ENCODE data around the gene UVSSA.
"Not testable (repeated sequence)": the region's sequence is repeated elsewhere in the genome, so short reads cannot be mapped to it uniquely, and the experiment has no call there.

Gene UVSSA

DNA sequence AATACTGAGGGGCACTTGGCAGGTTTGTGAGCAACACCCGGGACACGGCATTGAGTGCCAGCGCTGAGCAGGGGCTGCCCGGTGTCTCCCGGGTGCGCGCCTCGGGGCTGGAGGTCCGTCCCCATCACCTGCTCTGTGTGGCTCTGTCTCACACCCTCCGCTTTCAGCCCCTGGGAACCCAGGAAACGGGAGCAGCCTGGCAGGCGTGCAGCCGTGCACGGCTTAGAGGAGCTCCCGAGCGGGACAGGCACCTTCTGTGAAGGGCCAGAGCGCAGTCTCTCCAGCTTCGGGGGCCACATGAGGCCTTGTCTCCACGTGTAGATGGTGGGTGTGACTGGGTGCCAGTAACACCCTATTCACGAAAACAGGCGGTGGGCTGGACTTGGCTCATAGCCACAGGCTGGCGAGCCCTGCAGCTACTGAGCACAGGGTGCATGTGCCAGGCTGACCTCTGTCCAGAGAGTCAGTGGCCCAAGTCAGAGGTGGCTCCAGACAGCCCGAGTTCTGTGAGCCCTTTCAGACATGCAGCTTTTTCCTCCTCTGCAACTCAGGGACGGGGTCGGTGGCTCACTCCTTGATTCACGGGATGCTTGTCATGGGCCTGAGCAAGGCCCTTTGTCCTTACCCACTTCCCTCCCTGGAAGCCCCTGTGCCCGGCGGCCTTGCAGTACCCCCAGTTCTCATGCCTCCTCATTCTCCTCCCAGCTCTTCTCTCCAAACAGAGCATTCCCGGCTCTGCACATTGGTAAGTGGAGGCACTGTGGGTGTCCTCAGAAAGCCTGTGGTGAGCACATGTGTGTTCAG, 23.5 kb downstream of the UVSSA start:
- TF ChIP-seq, protein P1, sequence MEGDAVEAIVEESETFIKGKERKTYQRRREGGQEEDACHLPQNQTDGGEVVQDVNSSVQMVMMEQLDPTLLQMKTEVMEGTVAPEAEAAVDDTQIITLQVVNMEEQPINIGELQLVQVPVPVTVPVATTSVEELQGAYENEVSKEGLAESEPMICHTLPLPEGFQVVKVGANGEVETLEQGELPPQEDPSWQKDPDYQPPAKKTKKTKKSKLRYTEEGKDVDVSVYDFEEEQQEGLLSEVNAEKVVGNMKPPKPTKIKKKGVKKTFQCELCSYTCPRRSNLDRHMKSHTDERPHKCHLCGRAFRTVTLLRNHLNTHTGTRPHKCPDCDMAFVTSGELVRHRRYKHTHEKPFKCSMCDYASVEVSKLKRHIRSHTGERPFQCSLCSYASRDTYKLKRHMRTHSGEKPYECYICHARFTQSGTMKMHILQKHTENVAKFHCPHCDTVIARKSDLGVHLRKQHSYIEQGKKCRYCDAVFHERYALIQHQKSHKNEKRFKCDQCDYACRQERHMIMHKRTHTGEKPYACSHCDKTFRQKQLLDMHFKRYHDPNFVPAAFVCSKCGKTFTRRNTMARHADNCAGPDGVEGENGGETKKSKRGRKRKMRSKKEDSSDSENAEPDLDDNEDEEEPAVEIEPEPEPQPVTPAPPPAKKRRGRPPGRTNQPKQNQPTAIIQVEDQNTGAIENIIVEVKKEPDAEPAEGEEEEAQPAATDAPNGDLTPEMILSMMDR (conservative IDR thresholded peaks at IDR 0.05) = no peak
- H3K27ac ChIP-seq = no peak overlapping the region

DNA sequence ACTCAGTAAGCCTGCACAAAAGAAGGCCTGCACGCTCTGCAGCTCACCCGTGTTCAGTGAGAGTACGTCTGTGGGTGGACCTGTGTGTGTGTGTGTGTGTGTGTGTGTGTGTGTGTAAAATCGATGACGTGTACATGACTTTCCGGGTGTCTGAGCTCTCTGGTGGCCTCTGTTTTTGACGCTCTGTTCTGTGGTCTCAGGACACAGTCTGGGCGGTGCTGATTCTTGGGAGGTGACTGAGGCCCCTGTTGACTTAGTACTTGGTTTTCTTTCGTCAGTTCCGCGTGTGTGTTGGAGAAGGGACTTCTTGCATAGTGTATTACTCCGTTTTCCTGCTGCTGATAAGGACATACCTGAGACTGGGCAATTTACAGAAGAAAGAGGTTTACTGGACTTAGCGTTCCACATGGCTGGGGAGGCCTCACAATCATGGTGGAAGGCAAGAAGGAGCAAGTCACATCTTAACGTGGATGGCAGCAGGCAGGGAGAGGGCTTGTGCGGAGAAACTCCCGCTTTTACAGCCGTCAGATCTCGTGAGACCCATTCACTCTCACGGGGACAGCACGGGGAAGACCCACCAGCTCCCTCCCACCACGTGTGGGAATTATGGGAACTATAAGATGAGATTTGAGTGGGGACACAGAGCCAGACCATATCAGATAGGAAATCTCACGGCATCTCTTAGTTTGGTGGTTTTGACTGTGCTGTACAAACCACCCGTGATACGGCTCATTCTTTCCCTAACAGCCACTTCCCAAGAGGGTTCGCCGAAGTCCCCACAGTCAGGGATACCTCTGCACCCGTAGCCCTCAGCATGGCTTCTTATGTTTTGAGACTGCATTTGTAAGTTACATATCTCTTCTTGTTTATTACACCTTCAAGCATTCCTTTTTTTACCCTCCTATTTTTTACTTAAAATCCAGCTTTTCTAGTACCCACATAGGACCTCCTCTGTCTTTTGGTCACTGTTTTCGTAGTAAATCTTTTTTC, 24.5 kb downstream of the UVSSA start:
- TF ChIP-seq, protein P1 (conservative IDR thresholded peaks at IDR 0.05) = no peak
- no peak overlapping the region for H3K27ac ChIP-seq

DNA sequence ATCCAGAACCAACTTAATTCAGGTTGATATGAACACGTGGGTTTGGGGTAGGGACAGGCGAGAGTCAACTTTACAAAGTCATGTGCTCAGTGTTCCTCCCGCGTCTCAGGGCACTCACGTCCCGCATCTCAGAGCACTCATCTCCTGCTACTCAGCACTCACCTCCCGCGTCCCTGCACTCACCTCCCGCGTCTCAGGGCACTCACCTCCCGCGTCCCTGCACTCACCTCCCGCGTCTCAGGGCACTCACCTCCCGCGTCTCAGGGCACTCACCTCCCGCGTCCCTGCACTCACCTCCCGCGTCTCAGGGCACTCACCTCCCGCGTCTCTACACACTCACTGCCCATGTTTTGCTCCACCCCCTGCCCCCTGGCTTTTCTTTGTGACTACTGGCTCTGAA, 25.6 kb downstream of the UVSSA start:
- H3K27ac ChIP-seq = not testable (repeated sequence)

DNA sequence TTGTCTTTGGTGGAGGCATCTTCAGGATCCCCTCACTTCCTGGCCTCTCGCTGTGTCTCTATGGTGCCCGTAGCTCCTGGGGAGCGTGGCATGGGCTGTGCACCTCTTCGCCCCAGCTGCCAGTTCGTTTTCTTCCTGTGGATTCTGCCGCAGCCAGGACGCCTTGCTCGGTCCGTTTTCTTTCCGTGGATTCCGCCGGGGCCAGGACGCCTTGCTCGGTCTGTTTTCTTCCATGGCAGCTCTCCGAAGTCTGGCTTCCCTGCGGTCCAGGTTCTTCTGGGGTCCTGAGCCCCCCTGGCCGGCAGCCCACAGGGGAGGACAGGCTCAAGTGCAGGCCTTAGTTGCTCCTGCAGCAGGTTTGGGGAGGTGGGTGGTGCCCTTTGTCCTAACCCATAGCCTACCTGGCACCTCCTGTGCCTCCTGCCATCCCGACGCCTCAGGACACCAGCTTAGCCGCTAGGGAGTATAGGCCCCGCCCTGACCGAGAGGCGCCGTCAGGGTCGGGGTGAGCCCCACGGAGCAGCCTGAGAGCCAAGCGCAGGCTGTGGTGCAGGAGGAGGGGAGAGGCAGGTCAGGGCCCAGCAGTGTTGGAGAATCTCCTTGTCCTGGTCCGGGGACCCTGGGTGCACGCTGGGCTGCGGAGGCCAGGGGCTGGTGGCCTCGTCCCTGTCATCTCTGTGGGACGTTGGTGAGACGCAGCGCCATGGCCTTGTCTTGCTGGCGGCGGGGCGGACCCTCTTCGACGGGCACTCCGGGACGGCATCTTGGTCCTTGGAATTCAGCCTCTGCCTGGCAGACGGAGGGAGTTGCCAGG, 27.1 kb downstream of the UVSSA start:
- TF ChIP-seq, protein P1 (conservative IDR thresholded peaks at IDR 0.05) = no peak
- no peak overlapping the region for H3K27ac ChIP-seq

DNA sequence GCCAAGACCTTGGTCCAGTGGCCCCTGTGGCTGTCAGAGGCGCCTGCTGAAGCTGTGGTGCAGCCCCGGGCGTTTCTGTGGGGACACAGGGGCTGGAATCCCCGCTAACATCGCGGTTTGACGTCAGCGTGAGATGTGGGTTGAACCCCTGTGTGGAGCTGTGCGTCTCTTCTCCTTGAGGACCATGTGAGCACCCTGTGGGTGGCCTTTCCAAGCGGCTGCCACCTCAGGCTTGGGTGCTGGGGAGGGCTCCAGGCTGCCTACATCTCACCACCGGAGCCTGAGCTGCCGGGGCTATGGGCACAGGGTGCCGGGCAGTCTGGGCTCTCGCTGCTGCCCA, 27.7 kb downstream of the UVSSA start:
- TF ChIP-seq, protein P1 (conservative IDR thresholded peaks at IDR 0.05) = no peak
- no peak overlapping the region for H3K27ac ChIP-seq

DNA sequence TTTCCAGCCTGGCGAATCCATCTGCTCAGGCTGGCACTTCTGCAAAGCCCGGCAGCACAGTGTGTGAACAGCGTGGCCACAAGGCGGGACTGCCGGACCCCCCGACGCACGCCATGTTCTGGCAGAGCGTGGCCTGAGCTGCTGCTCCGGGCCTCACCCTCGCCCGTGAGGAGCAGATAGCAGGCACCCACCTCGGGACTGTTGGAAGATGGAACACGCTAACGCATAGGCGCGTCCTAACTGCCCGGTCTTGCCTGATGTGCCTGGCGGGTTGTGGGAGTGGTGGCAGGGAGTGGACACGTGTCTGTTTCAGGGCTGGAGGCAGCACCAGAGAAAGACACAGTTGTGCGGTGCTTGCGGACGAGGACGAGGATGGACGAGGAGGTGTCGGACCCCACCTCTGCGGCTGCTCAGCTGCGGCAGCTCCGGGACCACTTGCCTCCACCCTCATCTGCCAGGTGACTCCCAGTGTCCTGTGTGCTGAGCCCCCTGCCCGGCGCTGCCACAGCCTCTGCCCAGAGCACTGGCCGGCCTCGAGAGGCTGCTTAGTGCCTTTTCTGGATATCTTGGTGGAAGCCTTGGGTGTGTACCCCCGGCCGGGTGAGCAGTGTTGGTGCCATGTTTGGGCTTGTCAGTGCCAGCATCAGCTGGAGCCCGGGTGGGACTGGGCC, 28.2 kb downstream of the UVSSA start:
- TF ChIP-seq, protein P1 (conservative IDR thresholded peaks at IDR 0.05) = no peak
- H3K27ac ChIP-seq = no peak overlapping the region

DNA sequence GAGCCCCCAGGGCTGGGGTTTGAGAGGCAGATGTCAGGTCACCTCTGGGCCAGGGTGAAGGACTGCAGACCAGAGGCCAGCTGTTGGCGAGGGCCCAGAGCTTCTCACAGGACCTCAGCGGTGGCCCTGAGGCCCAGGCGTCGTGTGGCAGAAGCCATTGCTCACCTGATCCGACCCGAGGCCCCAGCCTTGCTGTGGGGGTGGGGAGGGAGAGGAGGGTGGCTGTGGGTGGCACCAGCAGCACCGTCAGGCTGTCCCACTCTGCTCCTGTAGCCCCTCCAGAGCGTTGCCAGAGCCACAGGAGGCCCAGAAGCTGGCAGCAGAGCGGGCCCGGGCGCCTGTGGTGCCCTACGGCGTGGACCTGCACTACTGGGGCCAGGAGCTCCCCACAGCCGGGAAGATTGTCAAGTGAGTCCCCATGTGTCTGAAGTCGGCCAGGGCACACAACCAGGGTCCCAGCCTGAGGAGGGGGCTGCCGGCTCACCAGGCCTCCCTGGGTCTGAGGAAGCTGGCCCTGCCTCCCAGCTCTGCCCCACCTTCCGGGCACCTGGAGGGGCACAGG, 28.8 kb downstream of the UVSSA start:
- no peak overlapping the region for H3K27ac ChIP-seq
- TF ChIP-seq, protein P1 (conservative IDR thresholded peaks at IDR 0.05) = no peak

Measured in VCaP (cell line).